K562 (cell line): Measurements from ENCODE around the gene OR4D2. TPM values are rescaled to one million over a fixed set of nuclear protein-coding genes. Genes with fewer than 3 reads are reported as not detected.
A peak's percentile ranks its signal among the peaks of the same experiment; 100 is the strongest.

Source experiments
- CBFA2T2 ChIP-seq: fragments of 450-650 bp; conservative IDR thresholded peaks from 2 replicates; pipeline ENCODE4 v1.6.1; 2017; ENCODE audit warnings: mild to moderate bottlenecking
- FOXK2 ChIP-seq, 2 experiments: fragments of 450-650 bp; IDR thresholded peaks in 1 of 2; conservative IDR thresholded peaks in 1 of 2; 2 replicates each; pipeline ENCODE4 v1.6.1; 2016; ENCODE audit warnings: low read depth in 2 of 2, mild to moderate bottlenecking in 1 of 2
- FOXP1 ChIP-seq: sonication (generic); formaldehyde crosslinking; IDR thresholded peaks from 2 replicates; pipeline ENCODE4 v1.8.0; 2022; ENCODE audit warnings: mild to moderate bottlenecking, missing genetic modification reagents
- HOXB6 ChIP-seq: fragments of 250-450 bp; sonication (Bioruptor Pico); IDR thresholded peaks from 2 replicates; pipeline ENCODE4 v1.5.1; 2022; ENCODE audit warnings: mild to moderate bottlenecking, borderline replicate concordance
- KLF6 ChIP-seq: fragments of 250-450 bp; sonication (Bioruptor Pico); IDR thresholded peaks from 2 replicates; pipeline ENCODE4 v1.4.0; 2020; ENCODE audit warnings: mild to moderate bottlenecking, moderate library complexity, borderline replicate concordance
- MAZ ChIP-seq, 2 experiments: fragments of 450-650 bp in 1 of 2; sonication (generic) in 1 of 2; formaldehyde crosslinking; IDR thresholded peaks in 1 of 2; conservative IDR thresholded peaks in 1 of 2; 2 replicates each; pipeline versions ENCODE4 v1.4.0 to v1.5.0; 2020; ENCODE audit warnings: mild to moderate bottlenecking in 1 of 2, missing genetic modification reagents in 1 of 2
- POLR2AphosphoS5 ChIP-seq: IDR thresholded peaks from 2 replicates; pipeline ENCODE4 v1.6.1; 2011; ENCODE audit warnings: mild to moderate bottlenecking, low read depth, low read length, moderate library complexity; ENCODE audit not compliant: control insufficient read depth, insufficient read depth
- SRSF1 ChIP-seq: fragments of 200-400 bp; formaldehyde crosslinking; IDR thresholded peaks from 2 replicates; pipeline ENCODE4 v1.6.1; 2017; ENCODE audit warnings: mild to moderate bottlenecking, low read depth, low read length, moderate library complexity
- U2AF1 ChIP-seq: fragments of 200-400 bp; formaldehyde crosslinking; optimal IDR thresholded peaks from 2 replicates; pipeline ENCODE3; 2017; ENCODE audit warnings: mild to moderate bottlenecking, low read depth, low read length, moderate library complexity
- ZNF133 ChIP-seq: fragments of 250-450 bp; sonication (Bioruptor Pico); IDR thresholded peaks from 2 replicates; pipeline ENCODE4 v1.4.0; 2020; ENCODE audit warnings: mild to moderate bottlenecking
- ZNF263 ChIP-seq: sonication (generic); formaldehyde crosslinking; IDR thresholded peaks from 2 replicates; pipeline ENCODE4 v1.8.0; 2022; ENCODE audit warnings: mild to moderate bottlenecking, missing genetic modification reagents, borderline replicate concordance
- ZNF324 ChIP-seq: fragments of 250-450 bp; sonication (Bioruptor Pico); IDR thresholded peaks from 2 replicates; pipeline ENCODE4 v1.4.0; 2020; ENCODE audit warnings: mild to moderate bottlenecking
- ZSCAN32 ChIP-seq: fragments of 450-650 bp; formaldehyde crosslinking; IDR thresholded peaks from 2 replicates; pipeline ENCODE4 v1.4.0; 2020; ENCODE audit warnings: mild to moderate bottlenecking, moderate library complexity
- polyA plus RNA-seq, 8 experiments: library from polyadenylated mRNA; depleted of rRNA in 4 of 8; stranded (reverse) in 5 of 8; unstranded in 3 of 8; fragments of >200 nt; fragmentation: Nextera tagmentation in 2 of 8; fragmentation: Illumina TruSeq in 1 of 8; extraction: Ambion mirVana in 2 of 8; extraction: Trizol in 1 of 8; gene quantifications; 2 replicates each; pipeline versions ENCODE4 v1.2.1 to v1.2.3, GENCODE V29; 2011 to 2014; ENCODE audit warnings: inconsistent platforms in 1 of 8, missing spikeins in 1 of 8
- total RNA-seq, 7 experiments: library from RNA; depleted of rRNA in 6 of 7; stranded (reverse); fragments of >200 nt in 6 of 7; fragmentation: Illumina TruSeq in 2 of 7; extraction: Trizol in 2 of 7; gene quantifications; 2 replicates each; pipeline versions ENCODE4 v1.2.1 to v1.2.3, GENCODE V29; 2011 to 2021; ENCODE audit warnings: low replicate concordance in 1 of 7
- TF ChIP-seq, protein P1 (sequence below): sonication (generic); formaldehyde crosslinking; IDR thresholded peaks from 2 replicates; pipeline ENCODE4 v1.9.0; 2022; ENCODE audit warnings: mild to moderate bottlenecking, missing genetic modification reagents
- TF ChIP-seq, protein P2 (sequence below): fragments of 450-650 bp; conservative IDR thresholded peaks from 2 replicates; pipeline ENCODE4 v1.6.1; 2016; ENCODE audit warnings: missing genetic modification characterization, low read depth, mild to moderate bottlenecking, missing compliant biosample characterization, moderate library complexity
- TF ChIP-seq, protein P3 (sequence below): sonication (generic); formaldehyde crosslinking; IDR thresholded peaks from 2 replicates; pipeline ENCODE4 v1.4.0; 2020; ENCODE audit warnings: mild to moderate bottlenecking, missing genetic modification reagents
- TF ChIP-seq, protein P4 (sequence below), 2 experiments: fragments of 450-650 bp; conservative IDR thresholded peaks; 2 replicates each; pipeline ENCODE4 v1.6.1; 2017; ENCODE audit warnings: mild to moderate bottlenecking in 2 of 2, moderate library complexity in 2 of 2
- TF ChIP-seq, protein P5 (sequence below): fragments of 250-450 bp; sonication (Bioruptor Pico); IDR thresholded peaks from 2 replicates; pipeline ENCODE4 v1.5.0; 2021
- TF ChIP-seq, protein P6 (sequence below), 2 experiments: IDR thresholded peaks; 2 replicates each; pipeline ENCODE4 v1.6.1; 2011; ENCODE audit warnings: borderline replicate concordance in 1 of 2, control low read depth in 1 of 2, low read depth in 1 of 2, low read length in 1 of 2, mild to moderate bottlenecking in 1 of 2, mixed read lengths in 1 of 2, moderate library complexity in 1 of 2; ENCODE audit not compliant: insufficient read depth in 1 of 2, insufficient read length in 1 of 2, poor library complexity in 1 of 2, severe bottlenecking in 1 of 2; ENCODE audit errors: extremely low read depth in 1 of 2

OR4D2 gene
- total and polyA plus RNA-seq, 9 of the 15 experiments (the other 6 are each of a cell fraction or from before 2014, with no cell fraction given), result not detected

DNA sequence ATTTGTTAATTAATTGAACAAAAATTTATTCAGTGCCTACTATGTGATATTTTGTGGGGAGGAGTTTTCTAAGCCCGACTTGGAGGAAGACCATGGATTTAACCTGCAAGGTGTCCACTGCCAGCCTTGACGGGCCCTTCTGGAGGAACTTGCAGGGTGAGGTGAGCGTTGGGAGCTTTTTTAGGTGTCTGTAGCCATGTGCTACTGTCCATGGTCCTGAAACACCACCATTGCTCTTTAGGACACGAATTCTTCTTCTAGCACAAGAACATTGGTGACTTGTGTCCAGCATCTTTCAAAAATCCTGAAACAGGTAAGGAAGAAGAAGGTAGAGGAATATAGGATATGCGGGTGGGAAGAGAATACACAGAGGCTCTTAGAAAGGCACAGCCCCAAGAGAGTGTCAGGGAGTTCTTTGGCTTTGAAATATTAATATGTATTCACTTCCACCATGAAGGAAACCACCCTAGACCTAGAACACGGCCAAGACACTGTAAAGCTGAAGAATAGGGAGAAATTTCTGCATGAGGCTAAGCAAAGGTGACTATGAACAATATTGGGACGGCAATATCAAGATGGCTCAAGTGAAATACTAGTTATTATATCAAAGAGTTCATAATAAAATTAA lies 46.5 kb upstream of the OR4D2 start (continued):
- TF ChIP-seq MAZ (CRISPR knock-in tag; conservative IDR thresholded peaks at IDR 0.05 in 1 of 2, IDR thresholded peaks at IDR 0.05 in 1 of 2) (peak in 1 of 2 experiments; percentile 56; a peak in 2 of 4 replicates), HOXB6 (CRISPR knock-in tag) (no peak), POLR2AphosphoS5 (no peak), ZNF263 (peak; percentile 43; the same call in 1 of the 2 replicates), CBFA2T2 (no peak), FOXP1 (CRISPR knock-in tag) (peak; percentile 36; the same call in 1 of the 2 replicates), SRSF1 (no peak), FOXK2 (conservative IDR thresholded peaks at IDR 0.05 in 1 of 2, IDR thresholded peaks at IDR 0.05 in 1 of 2; ENCODE audit: low read depth in 2 of 2) (no peak), ZNF133 (no peak), U2AF1 (no peak), ZNF324 (CRISPR knock-in tag) (no peak), ZSCAN32 (CRISPR knock-in tag) (no peak), KLF6 (CRISPR knock-in tag) (no peak)
- TF ChIP-seq, protein P1, sequence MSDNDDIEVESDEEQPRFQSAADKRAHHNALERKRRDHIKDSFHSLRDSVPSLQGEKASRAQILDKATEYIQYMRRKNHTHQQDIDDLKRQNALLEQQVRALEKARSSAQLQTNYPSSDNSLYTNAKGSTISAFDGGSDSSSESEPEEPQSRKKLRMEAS, result no peak
- TF ChIP-seq, protein P2, sequence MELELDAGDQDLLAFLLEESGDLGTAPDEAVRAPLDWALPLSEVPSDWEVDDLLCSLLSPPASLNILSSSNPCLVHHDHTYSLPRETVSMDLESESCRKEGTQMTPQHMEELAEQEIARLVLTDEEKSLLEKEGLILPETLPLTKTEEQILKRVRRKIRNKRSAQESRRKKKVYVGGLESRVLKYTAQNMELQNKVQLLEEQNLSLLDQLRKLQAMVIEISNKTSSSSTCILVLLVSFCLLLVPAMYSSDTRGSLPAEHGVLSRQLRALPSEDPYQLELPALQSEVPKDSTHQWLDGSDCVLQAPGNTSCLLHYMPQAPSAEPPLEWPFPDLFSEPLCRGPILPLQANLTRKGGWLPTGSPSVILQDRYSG (tag), result peak; percentile 76; the same call in 1 of the 2 replicates
- TF ChIP-seq, protein P3, sequence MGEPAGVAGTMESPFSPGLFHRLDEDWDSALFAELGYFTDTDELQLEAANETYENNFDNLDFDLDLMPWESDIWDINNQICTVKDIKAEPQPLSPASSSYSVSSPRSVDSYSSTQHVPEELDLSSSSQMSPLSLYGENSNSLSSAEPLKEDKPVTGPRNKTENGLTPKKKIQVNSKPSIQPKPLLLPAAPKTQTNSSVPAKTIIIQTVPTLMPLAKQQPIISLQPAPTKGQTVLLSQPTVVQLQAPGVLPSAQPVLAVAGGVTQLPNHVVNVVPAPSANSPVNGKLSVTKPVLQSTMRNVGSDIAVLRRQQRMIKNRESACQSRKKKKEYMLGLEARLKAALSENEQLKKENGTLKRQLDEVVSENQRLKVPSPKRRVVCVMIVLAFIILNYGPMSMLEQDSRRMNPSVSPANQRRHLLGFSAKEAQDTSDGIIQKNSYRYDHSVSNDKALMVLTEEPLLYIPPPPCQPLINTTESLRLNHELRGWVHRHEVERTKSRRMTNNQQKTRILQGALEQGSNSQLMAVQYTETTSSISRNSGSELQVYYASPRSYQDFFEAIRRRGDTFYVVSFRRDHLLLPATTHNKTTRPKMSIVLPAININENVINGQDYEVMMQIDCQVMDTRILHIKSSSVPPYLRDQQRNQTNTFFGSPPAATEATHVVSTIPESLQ (CRISPR knock-in tag), result no peak
- TF ChIP-seq, protein P4, sequence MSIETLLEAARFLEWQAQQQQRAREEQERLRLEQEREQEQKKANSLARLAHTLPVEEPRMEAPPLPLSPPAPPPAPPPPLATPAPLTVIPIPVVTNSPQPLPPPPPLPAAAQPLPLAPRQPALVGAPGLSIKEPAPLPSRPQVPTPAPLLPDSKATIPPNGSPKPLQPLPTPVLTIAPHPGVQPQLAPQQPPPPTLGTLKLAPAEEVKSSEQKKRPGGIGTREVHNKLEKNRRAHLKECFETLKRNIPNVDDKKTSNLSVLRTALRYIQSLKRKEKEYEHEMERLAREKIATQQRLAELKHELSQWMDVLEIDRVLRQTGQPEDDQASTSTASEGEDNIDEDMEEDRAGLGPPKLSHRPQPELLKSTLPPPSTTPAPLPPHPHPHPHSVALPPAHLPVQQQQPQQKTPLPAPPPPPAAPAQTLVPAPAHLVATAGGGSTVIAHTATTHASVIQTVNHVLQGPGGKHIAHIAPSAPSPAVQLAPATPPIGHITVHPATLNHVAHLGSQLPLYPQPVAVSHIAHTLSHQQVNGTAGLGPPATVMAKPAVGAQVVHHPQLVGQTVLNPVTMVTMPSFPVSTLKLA (conservative IDR thresholded peaks at IDR 0.05), result peak in 1 of 2 experiments; percentile 43; a peak in 1 of 4 replicates
- TF ChIP-seq, protein P5, sequence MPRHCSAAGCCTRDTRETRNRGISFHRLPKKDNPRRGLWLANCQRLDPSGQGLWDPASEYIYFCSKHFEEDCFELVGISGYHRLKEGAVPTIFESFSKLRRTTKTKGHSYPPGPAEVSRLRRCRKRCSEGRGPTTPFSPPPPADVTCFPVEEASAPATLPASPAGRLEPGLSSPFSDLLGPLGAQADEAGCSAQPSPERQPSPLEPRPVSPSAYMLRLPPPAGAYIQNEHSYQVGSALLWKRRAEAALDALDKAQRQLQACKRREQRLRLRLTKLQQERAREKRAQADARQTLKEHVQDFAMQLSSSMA (CRISPR knock-in tag), result no peak
- TF ChIP-seq, protein P6, sequence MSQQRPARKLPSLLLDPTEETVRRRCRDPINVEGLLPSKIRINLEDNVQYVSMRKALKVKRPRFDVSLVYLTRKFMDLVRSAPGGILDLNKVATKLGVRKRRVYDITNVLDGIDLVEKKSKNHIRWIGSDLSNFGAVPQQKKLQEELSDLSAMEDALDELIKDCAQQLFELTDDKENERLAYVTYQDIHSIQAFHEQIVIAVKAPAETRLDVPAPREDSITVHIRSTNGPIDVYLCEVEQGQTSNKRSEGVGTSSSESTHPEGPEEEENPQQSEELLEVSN (IDR thresholded peaks at IDR 0.05; ENCODE audit: borderline replicate concordance in 1 of 2, extremely low read depth in 1 of 2, insufficient read depth in 1 of 2, insufficient read length in 1 of 2, low read depth in 1 of 2, low read length in 1 of 2, poor library complexity in 1 of 2, severe bottlenecking in 1 of 2), result no peak
